ENCODE measurements around the gene ANKRD23. TPM values are rescaled to one million over a fixed set of nuclear protein-coding genes. Genes with fewer than 3 reads are reported as not detected.
A peak's percentile ranks its signal among the peaks of the same experiment; 100 is the strongest.

ANKRD23 gene
- total and polyA plus RNA-seq, 2 of the 13 experiments (the other 11 are each of a cell fraction or from before 2014, with no cell fraction given) = 1.5 to 1.6 TPM

- TF ChIP-seq KDM5B (CRISPR knock-in tag; IDR thresholded peaks at IDR 0.05; ENCODE audit: borderline replicate concordance) (peak; percentile 86; the same call in 1 of the 2 replicates), TFDP2 (CRISPR knock-in tag; IDR thresholded peaks at IDR 0.05) (peak; percentile 81), ZFP82 (CRISPR knock-in tag; IDR thresholded peaks at IDR 0.05; ENCODE audit: borderline replicate concordance) (peak; percentile 76; the same call in 1 of the 2 replicates), NR0B2 (CRISPR knock-in tag; IDR thresholded peaks at IDR 0.05) (peak; percentile 85), PAF1 (CRISPR knock-in tag; IDR thresholded peaks at IDR 0.05) (no peak), POGK (CRISPR knock-in tag; conservative IDR thresholded peaks at IDR 0.05) (peak; percentile 77; the same call in 1 of the 2 replicates), KAT8 (CRISPR knock-in tag; IDR thresholded peaks at IDR 0.05) (peak; percentile 38; the same call in 1 of the 2 replicates), HMG20B (CRISPR knock-in tag; conservative IDR thresholded peaks at IDR 0.05) (no peak), ZNF547 (CRISPR knock-in tag; IDR thresholded peaks at IDR 0.05) (peak; percentile 91), GPBP1L1 (CRISPR knock-in tag; IDR thresholded peaks at IDR 0.05) (no peak), POLR2AphosphoS2 (IDR thresholded peaks at IDR 0.05; ENCODE audit: low read depth, low read length) (no peak), SYNCRIP (IDR thresholded peaks at IDR 0.05; ENCODE audit: insufficient read depth, low read depth, low read length) (no peak), ZSCAN31 (CRISPR knock-in tag; IDR thresholded peaks at IDR 0.05; ENCODE audit: low read depth) (peak; percentile 80), ZIK1 (CRISPR knock-in tag; IDR thresholded peaks at IDR 0.05; ENCODE audit: borderline replicate concordance, low read depth) (peak; percentile 61; the same call in 1 of the 2 replicates), ZNF251 (CRISPR knock-in tag; IDR thresholded peaks at IDR 0.05) (0 out of 2 replicates have a peak, but pooled peaks have one; percentile 65), HIVEP1 (CRISPR knock-in tag; IDR thresholded peaks at IDR 0.05) (no peak), ZNF768 (CRISPR knock-in tag; IDR thresholded peaks at IDR 0.05) (peak; percentile 73), ZNF841 (CRISPR knock-in tag; IDR thresholded peaks at IDR 0.05; ENCODE audit: borderline replicate concordance) (0 out of 2 replicates have a peak, but pooled peaks have one; percentile 38)
Observed at GRCh38 chr2:96816127-96816835, 27.5 kb downstream of the ANKRD23 start, which contains the start of gene CNNM3 (continued).

Measured in HepG2 (cell line).